GM18867 (cell line): ENCODE measurements around the gene POLD2.

Experiments used
- ATAC-seq: cut with Tn5 transposase; IDR thresholded peaks from one replicate; pipeline ENCODE4 v1.9.1; 2021; ENCODE audit warnings: mild to moderate bottlenecking, moderate library complexity; ENCODE audit not compliant: unreplicated experiment

Gene POLD2

DNA sequence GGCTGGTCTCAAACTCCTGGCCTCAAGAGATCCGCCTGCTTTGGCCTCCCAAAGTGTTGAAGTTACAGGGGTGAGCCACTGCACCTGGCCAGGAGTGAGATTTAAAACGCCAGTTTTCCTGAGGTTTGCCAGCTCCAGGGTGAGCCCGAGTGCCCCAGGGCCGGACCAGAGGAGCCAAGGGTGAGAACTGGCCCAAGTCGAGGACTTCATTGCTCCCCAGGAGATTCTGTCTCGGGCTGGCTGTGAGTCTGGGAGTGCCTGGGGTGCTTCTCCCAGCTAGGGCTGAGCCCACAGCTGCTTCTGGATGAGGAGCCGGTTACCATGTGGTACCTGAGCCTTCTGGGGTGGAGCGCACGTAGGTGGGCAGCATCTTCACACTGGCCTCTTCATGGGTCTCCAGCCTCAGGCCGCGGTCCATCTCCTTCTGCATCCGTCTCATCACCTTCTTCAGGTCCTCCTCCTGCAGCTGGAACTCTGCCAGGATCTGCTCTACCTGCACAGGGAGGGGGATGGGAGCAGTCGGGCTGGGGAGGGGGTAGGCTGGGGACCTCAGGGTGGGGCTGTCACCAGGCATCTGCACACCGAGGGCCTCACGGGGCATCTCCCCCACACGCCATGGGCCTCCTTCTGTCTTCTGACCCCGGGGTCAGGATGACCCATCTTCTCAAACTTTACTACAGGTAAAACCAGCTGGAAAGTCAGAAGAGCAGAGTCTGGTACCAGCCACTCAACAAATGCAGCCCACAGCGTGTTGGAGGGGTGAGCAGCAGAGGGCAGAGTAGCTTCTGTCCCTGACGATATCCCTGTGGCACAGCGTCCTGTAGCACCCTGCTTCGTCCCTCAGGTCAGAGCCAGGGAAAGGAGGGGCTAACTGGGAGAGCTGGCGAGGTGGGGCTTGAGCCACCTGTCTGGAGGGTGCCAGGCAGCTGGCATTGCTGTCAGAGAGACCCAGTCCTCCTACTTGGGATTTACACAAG, 29.9 kb upstream of the POLD2 start:
- no peak for ATAC-seq

DNA sequence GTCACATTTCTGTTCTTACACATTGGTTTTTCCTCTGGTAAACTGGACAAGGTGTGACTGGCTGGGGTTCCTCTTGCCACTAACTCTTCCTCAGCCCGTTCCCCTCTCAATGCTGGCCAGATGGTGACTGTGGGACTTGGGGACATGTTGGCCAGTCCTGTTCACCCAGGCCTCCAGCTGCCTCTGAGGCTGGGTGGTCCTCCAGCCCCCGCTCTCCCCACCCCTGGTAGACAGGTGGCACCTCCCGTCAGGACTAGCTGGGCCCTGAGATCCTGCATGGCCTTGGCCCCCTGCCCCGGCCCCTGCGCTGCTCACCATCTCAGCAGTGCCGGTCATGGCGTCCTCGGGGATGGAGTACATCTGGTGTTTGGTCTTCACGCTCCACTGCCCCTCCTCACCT, 28.6 kb upstream of the POLD2 start:
- ATAC-seq = no peak

DNA sequence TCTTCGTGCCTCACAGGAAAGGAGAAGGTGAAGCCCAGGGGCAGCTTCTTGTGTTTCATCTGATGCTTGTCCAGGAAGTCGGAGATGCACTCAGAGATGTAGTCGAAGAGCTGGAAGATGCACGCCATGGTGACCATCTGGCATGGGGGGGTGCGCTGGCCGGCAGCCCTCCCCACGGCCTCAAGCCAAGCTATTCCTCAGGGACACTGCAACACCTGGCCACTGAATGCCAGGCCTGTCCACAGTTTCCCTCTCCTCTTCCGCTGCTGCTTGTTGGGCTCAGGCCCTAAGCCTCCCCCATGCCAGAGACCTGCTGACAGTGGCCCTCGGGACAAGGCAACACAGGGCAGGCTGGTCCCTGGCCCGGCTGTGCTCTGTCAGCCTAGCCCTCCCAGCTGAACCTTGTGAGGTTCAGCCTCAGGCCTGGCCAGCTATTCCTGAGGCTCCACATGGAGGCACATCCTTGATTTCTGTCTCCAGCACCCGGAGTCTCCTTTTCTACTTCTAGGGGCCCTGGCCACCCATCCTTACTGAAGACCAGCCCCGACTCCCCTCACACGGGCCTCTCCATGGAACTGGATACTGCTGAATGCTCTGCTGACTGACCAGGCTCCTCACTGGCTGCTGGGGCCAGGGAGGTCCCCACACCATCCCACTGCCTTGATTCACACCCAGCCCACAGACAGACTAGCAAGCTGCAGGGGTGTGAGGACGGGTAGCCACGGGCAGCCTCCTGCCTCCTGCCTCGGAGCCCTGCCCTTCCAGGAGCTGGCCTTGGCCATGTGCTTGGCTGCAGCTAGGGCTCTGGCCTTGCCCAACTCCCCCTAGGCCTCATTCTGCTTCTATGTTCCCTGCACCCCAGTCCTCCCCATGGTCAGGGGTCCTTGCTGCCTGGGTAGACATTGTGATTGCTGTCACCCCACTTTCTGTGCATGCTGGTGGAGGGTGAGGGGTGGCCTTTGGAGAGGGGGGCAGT, 27.9 kb upstream of the POLD2 start:
- ATAC-seq = no peak

DNA sequence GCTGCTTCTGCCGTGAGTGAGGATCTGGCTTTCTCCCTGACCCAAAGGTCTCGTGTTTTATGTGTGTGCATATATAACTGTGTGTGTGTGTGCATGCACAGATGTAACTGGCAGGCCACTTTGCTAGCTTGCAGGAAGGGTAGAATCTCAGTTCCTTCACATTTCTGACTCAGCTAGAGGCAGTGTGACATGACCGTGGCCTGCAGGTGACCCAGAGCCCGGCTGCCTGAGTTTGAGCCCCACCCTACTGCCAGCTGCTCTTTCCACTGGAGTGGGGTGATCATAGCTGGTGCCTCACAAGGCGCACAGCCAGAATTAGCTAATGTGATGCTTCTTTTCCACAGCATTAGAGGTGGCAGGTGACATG, 27.1 kb upstream of the POLD2 start:
- peak; percentile 54 for ATAC-seq

DNA sequence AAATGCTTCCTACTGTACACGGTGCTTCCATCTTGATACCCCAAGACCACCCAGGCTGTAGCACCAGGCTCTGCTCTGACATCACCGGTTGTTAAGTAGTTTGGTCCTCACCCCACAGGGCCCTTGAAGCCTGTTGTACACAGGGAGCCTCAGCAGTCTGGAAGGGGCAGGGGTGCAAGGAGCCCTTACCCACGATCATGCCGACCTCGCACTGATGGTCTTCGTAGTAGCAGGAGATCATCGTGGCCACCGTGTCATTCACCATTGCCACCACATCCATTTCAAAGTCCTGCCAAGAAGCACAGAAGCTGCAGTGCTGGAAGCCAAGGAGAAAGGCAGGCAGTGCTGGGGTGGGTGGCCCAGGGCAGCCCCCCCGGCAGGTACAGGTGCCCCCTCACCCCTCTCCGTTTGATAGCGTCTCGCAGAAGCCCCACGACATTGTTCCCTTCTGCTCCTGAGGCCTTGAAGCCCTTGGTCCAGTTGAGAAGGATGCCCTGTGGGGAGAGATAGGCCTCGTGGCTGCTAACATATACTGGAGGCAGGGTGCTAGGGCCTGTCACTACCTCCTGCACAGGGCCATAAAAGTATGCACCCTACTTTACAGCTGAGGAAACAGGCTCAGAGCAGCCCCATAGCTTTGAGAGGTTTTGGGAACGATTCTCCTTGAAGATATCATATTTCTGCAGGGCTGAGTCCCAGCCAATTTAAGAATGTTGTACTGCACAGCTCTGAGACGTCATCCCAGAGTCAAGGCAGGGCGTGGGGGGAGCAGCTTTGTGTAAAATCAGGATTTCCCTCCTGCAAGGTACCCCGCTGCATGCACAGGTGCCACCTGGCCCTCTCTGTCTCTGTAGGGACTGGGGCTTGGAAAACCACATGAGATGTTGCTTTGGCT, 26.5 kb upstream of the POLD2 start:
- no peak for ATAC-seq

DNA sequence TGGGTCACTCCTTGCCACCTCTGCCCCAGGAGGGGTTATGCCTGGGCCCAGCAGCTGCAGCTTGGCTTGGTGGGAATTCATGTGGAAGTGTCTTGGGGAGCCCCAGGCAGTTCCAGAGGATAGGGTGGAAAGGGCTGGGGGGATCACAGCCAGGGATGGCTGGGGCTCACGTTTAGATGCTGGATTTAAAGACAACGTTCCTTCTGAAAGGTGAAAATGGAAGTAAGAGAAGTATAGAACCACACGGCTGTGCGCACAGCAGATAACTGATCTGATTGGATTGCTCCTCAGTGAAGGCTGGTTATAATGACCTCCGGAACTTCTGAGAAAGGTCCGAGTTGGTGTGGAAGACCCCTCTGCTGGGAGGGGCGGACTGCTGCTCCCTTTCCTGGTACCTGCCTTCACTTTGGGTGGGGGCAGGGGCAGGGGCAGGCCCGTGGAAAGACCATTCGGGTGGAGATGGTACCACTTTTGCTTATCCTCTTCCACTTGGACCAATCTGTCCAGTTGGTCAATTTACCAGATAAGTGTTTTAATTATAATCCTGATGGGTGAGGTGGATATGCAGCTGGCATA, 25.7 kb upstream of the POLD2 start:
- ATAC-seq = no peak

DNA sequence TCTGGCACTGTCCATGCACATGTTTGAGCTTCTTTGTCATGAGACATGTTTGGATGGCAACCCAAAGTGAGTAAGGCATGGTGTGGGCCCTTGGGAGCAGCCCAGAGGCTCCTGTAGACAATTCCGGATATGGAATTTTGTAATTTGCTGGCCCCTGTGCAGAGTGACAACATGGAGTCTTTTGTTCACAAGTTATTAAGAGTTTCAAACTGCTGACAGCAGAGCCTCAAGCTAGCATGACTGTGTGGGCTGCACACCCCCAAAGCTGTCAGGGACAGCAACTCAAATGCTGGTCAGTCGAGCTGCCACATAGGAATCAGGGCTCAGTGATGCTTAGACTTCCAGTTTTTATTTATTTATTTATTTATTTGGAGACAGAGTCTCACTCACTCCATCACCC, 24.8 kb upstream of the POLD2 start:
- no peak for ATAC-seq

DNA sequence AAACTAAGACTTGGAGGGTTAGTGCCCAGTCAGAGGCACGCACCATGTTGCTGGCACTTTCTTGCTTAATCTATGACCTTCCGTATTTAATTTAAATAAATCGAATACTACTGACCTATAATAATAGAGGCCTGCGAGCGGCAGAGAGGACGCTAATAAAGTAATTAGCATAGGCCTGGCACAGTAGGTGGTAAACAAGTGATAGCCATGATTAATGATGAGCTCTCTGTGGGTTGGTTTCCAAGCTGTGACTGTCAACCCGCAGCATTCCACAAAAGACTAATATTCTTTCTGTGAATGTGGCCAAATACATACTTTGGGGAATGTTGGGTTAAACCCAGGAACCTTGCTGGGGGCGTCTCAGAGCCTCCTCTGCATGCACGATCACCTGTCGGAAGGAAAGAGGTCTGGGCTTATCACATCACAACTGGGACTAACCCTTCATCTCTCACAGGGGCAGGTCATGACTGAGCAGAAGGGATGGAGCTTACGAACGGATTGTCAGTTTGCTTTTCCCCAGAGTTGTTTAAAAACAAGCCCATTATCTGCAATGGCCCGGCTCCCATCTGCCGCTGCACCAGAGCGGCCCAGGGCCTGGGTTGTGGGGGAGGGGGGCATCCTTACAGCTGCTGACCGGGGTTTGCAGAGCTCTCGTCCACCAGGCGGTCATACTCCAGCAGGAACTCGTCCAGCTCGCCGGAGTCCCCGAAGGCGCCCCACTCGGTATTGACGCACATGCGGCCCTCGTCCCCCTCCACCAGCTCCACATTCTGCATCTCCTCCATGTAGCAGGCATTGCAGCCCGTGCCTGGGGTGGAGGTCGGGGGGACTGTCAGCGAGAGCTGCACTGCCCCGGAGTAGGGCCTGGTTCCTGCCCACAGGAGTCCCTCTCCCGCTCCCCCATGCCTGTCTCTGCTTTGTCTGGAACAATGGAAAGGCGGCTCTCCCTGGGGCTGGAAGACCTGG, 24.0 kb upstream of the POLD2 start:
- ATAC-seq = no peak

DNA sequence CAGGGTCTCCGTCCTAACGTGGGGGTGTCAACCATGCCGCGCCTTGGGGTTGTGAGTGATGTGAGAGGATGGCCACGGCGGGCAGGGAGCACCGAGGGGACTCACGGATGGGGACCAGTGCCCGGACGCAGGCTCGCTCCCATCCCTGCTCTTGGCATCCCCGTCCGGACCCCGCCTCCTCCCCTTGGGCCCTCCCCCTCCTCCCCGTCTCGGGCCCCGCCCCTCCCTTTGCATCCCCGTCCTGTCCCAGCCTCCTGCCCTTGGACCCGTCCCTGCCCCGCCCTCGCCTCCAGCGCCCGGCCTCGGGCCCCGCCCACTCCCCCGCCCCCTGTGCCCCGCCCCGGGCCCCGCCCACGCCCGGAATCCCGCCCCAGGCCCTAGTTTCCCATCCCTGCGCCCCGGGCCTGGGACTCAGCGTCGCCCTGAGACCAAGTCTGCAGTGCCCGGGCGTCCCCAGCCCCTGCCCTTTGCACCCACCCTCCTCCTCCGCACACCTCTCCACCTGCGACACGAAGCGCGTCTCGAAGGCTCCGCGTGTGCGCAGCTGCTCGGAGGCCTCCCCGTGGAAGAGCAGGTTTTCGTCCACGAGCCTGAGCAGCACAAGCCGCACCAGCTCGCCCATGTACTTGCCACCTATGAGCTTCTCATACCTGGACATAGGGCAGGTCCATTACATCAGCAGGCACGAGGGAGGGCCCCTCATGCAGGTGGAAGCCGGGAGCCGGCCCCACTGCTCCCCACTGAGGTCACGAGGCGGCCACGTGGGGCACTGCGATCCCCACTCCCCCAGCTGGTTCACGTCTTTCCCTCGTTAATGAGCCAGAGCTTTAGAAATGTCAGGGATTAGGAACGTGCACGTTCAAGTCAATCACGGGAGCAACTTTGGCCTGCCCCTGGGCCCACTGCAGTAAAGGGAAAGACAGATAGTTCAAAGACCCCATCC, 22.9 kb upstream of the POLD2 start:
- ATAC-seq = no peak

DNA sequence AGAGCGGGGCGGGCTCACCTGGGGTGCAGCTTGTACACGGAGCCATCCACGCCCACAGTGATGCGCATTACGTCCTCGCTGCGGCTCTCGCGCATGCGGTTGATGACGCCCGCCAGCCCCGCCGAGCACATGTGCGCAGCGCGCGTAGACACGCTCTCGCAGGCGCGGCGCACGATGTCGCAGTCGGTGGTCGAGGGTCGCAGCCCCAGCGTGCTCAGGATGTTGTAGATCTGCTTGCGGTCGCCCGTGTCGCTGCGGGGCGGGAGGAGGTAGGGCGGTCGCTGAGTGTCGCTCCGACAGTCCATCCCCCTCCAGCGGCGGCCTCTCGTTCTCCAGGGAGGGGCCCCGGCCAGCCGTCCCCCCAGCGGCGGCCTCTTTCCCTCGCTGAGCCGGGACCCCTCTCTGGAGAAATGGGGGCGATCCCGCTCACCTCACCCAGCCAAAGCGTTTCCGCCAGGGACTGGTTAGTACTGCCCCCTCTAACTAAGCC, 22.2 kb upstream of the POLD2 start:
- no peak for ATAC-seq

DNA sequence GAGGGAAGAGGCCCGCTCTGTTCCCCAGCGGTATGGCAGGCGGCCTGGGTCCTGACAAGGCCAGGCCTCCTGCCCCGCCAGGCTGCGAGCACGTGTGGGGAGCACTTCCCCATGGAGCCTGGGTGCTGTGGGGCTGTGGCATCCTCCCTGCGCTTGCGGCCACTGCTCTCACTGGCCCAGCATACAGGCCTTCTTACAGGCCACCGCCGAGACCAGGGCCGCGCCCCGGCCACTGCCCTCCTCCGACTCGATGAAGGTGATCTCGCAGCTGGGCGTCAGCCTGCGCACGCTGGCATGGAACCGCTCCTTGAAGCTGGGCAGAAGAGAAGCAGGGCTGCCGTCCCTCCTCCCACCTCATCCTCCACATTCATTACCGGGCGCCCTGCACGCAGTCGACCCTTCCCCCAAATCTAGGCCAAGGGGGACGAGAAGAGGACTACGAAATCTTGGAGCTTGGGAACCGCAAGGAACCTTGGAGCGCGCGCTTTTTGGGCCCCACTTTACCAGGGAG, 21.7 kb upstream of the POLD2 start:
- no peak for ATAC-seq

DNA sequence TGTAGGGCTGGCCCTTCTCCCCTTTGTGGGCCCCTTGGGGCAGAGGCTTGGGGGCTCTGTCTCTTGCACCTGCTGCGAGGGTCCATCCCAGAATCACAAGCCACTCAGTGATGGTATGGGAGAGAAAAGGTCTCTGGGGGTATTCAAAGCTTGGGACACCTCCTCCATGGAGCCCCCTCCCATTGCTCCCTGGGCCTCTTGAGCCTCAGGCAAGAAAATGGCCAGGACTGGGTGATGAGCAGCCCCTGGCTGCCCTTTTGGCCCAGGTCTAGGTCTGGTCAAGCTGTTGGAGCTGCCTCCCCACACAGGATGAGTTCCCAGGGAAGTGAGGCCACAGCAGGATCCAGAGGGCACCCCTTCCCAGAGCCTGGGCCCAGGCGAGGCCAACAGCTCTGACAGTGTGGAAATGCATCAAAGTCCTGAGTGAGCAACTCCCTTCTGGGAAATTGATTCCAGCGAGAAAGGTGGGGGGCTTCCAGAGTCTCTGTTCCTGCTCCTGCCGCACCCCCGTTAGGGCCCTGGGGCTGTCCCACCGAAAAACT, 21.1 kb upstream of the POLD2 start:
- no peak for ATAC-seq

DNA sequence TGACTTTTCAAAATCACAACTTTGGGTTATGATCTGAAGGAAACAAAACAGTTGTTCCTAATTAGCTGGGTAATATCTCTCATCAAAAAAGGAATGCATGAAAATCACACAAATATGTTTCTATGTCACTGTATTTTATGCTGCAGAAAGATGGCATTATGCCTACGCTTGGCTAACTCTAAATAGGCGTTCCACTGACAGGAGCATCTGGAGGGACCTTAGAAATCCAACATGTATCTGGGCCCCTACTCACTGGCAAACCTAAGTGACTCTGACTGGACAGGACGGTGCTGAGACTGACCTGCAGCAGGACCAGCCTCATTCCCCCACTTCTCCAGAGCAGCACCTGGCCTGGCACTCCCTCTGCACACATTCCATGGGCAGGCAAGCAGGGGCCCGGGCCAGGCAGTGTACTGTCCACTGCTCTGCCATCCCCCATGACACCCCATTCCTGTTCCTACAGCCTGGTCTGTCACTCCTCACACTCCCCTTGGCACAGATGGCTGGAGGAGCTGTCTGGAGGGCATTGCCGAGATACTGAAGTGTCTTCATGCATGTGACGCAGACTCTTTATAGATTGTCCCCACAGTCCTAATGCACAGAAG, 20.4 kb upstream of the POLD2 start:
- no peak for ATAC-seq

DNA sequence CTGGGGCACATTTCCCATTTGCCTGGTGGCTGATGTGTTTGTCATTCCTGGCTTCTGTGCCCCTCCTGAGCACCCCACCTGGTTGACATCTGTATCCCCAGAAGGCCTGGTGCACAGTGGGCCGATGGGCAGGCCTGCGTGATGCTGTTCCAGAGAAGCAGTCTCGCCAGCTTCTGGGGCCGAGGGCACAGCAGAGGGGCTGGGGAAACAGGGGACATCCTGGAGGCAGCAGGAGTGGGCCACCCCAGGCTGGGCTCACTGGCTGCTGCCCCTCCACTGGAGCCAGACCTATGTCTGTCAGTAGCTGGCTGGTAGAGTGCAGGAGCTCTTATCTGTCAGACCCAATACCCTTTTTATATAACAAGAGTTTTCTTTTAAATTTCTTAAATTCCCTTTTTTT, 18.7 kb upstream of the POLD2 start:
- ATAC-seq = no peak

DNA sequence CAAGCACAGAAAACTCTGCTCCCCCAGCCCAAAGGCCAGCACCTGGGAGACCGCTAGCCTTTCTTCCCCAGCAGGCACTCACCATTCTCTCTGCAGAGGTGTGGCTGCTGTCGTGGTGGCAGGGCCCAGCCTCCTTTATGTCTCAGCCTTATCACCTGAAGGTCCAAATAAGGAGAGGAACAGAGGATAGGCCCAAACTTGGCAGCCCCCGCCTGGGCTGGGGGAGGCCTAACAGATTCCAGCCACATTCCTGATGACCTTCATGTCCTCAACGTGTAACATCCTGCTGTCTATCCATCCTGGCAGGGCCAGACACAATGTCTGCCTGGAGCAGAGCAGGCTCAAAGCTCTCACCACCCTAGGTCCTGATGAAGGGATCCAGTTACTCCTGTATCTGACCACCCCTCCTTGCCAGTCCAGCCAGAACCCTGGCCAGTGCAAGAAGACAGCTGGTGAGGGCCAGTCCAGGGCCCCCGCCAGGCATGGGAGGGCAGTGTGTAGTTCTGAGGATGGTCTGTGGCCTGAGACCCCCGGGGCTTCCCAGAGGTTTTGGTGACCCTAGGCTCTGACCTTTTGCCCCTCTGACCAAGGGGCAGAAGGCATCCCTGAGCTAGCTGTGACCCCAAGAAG, 18.0 kb upstream of the POLD2 start, which contains the start of gene MYL7:
MYL7 (minus strand) TSS at position 112 of the 630 bp plus-strand sequence; CDS start at position 85, 27 bp downstream.
- ATAC-seq = no peak

DNA sequence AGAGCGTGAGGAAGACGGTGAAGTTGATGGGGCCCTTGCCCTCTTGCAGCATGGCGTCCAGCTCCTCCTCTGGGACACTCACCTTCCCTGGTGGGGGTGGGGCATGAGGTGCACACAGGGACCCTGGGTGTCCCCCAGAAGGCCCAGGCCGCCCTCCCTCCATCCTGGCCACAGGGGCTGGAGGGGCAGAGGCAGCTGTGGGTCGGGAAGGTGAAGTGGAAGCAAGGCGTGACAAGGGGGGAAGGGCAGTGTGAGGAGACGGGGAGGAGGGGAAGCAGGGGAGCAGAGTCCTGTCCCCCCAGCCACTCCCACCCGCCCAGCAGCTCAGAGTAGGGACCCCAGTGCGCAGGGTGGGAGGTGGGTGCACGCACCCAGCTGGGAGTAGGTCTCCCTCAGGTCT, 17.0 kb upstream of the POLD2 start:
- ATAC-seq = no peak
